HepG2 (cell line): ENCODE measurements around the gene ZFP69B. TPM values are rescaled to one million over a fixed set of nuclear protein-coding genes. Genes with fewer than 3 reads are reported as not detected.

ENCODE experiments used
- BCL6 ChIP-seq: IDR thresholded peaks from 2 replicates; pipeline ENCODE4 v1.6.1; 2016; ENCODE audit warnings: missing genetic modification reagents, missing compliant biosample characterization
- DPF2 ChIP-seq: sonication (generic); formaldehyde crosslinking; IDR thresholded peaks from 2 replicates; pipeline ENCODE4 v1.4.0; 2020; ENCODE audit warnings: mild to moderate bottlenecking, low read depth, missing genetic modification reagents, borderline replicate concordance
- HOXA5 ChIP-seq: sonication (generic); formaldehyde crosslinking; IDR thresholded peaks from 2 replicates; pipeline ENCODE4 v1.4.0; 2020; ENCODE audit warnings: missing genetic modification reagents
- MAFF ChIP-seq: IDR thresholded peaks from 2 replicates; pipeline ENCODE4 v1.6.1; 2011; ENCODE audit warnings: low read depth, low read length, improper control_type of control experiment
- NFIC ChIP-seq: IDR thresholded peaks from 2 replicates; pipeline ENCODE4 v1.6.1; 2012; ENCODE audit warnings: mild to moderate bottlenecking, low read length, inconsistent platforms
- NR2F1 ChIP-seq, 2 experiments: fragments of 450-650 bp in 1 of 2; formaldehyde crosslinking in 1 of 2; IDR thresholded peaks; 2 replicates each; pipeline versions ENCODE4 v1.5.0 to v1.6.1; 2016 to 2020; ENCODE audit warnings: mild to moderate bottlenecking in 1 of 2, missing compliant biosample characterization in 1 of 2, missing genetic modification reagents in 1 of 2, moderate library complexity in 1 of 2
- PCBP1 ChIP-seq: fragments of 200-400 bp; formaldehyde crosslinking; IDR thresholded peaks from 2 replicates; pipeline ENCODE4 v1.6.1; 2017; ENCODE audit warnings: mild to moderate bottlenecking, low read depth, low read length, borderline replicate concordance
- RBM39 ChIP-seq: fragments of 200-400 bp; formaldehyde crosslinking; IDR thresholded peaks from one replicate; pipeline ENCODE4 v1.6.1; 2018; ENCODE audit warnings: antibody characterized with exemption, mild to moderate bottlenecking, low read depth, low read length; ENCODE audit not compliant: poor library complexity, severe bottlenecking
- RELA ChIP-seq: sonication (generic); formaldehyde crosslinking; IDR thresholded peaks from 2 replicates; pipeline ENCODE4 v1.4.0; 2020; ENCODE audit warnings: missing genetic modification reagents
- ZFX ChIP-seq: sonication (generic); formaldehyde crosslinking; IDR thresholded peaks from 2 replicates; pipeline ENCODE4 v1.4.0; 2020; ENCODE audit warnings: mild to moderate bottlenecking, low read depth, missing genetic modification reagents, moderate library complexity
- ZNF331 ChIP-seq: sonication (generic); formaldehyde crosslinking; IDR thresholded peaks from 2 replicates; pipeline ENCODE4 v1.4.0; 2020; ENCODE audit warnings: missing genetic modification reagents
- ZNF619 ChIP-seq: sonication (generic); formaldehyde crosslinking; IDR thresholded peaks from 2 replicates; pipeline ENCODE4 v1.4.0; 2020; ENCODE audit warnings: mild to moderate bottlenecking, missing genetic modification reagents
- ZNF772 ChIP-seq: sonication (generic); formaldehyde crosslinking; IDR thresholded peaks from 2 replicates; pipeline ENCODE4 v1.5.0; 2020; ENCODE audit warnings: mild to moderate bottlenecking, missing genetic modification reagents
- ZNF775 ChIP-seq: sonication (generic); formaldehyde crosslinking; IDR thresholded peaks from 2 replicates; pipeline ENCODE4 v1.4.0; 2020; ENCODE audit warnings: missing genetic modification reagents, mild to moderate bottlenecking, moderate library complexity, borderline replicate concordance
- ZNF782 ChIP-seq: sonication (generic); formaldehyde crosslinking; IDR thresholded peaks from 2 replicates; pipeline ENCODE4 v1.4.0; 2020; ENCODE audit warnings: missing genetic modification reagents, mild to moderate bottlenecking, borderline replicate concordance
- ZNF891 ChIP-seq: sonication (generic); formaldehyde crosslinking; IDR thresholded peaks from 2 replicates; pipeline ENCODE4 v1.5.0; 2020; ENCODE audit warnings: mild to moderate bottlenecking, missing genetic modification reagents
- polyA plus RNA-seq, 8 experiments: library from polyadenylated mRNA; depleted of rRNA in 3 of 8; stranded (reverse) in 7 of 8; unstranded in 1 of 8; fragments of >200 nt; fragmentation: Illumina TruSeq in 4 of 8; extraction: Trizol in 4 of 8; gene quantifications; 2 replicates each; pipeline versions ENCODE4 v1.2.1 to v1.2.3, GENCODE V29; 2011 to 2016; ENCODE audit warnings: low read depth in 4 of 8, missing spikeins in 1 of 8, mixed read lengths in 1 of 8; ENCODE audit not compliant: insufficient read depth in 1 of 8
- total RNA-seq, 5 experiments: library from RNA; depleted of rRNA; stranded (reverse); fragments of >200 nt; fragmentation: Illumina TruSeq; extraction: Trizol; gene quantifications; 2 replicates each; pipeline ENCODE4 v1.2.3, GENCODE V29; 2016; ENCODE audit warnings: low read depth in 1 of 5
- TF ChIP-seq, protein P1 (sequence below): IDR thresholded peaks from 2 replicates; pipeline ENCODE4 v1.6.1; 2012; ENCODE audit warnings: inconsistent platforms
- TF ChIP-seq, protein P2 (sequence below): sonication (generic); formaldehyde crosslinking; IDR thresholded peaks from 2 replicates; pipeline ENCODE4 v1.4.0; 2020; ENCODE audit warnings: missing genetic modification reagents, low read depth, mild to moderate bottlenecking, borderline replicate concordance

ZFP69B gene
- total and polyA plus RNA-seq, 2 of the 13 experiments (the other 11 are each of a cell fraction or from before 2014, with no cell fraction given): 4.6 to 7.7 TPM

DNA sequence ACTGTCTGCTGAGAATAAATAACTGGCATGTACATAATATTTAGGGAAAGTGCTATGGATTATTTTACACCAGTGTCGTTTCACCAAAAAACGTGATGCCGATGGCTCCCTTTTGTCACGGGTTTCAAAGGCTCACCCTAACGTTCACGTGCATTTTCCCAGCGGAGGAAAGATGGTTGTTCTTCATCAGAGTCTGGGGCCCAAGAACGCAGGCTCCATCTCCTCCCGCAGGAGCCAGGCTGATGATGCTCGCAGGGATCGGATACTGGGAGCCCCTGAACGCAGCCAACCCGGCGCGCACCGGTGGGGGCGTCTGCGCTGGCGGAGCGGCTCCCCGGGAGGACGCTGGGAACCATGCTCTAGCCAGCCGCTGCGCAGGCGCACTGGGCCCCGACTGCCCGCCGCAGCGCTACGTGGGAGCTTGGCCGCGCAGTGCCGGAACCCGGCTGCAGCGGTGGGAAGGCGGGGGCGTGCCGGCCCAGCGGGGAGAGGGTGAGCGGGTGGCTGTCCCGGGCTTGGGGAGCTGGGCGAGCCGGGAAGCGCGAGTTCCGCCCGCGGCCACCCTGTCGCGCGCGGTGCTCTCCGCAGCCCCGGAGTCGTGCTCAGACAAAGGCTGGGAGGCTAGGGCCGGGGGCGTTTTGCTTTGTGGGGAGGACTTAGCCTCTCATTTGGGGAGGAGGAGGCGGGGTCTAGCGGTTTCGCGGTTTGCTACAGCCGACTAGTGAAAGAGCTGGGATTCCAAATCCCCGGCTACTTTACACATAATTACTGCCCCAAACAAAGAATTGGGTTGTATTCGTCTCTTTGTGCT, at the start of gene ZFP69B (continued):
- TF ChIP-seq, protein P1, sequence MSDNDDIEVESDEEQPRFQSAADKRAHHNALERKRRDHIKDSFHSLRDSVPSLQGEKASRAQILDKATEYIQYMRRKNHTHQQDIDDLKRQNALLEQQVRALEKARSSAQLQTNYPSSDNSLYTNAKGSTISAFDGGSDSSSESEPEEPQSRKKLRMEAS: peak; percentile 87
- TF ChIP-seq ZNF619 (peak; percentile 72; the same call in 1 of the 2 replicates), ZFX (peak; percentile 77), ZNF891 (CRISPR knock-in tag) (0 out of 2 replicates have a peak, but pooled peaks have one; percentile 34), ZNF782 (peak; percentile 58; the same call in 1 of the 2 replicates), DPF2 (CRISPR knock-in tag) (peak; percentile 25; the same call in 1 of the 2 replicates), PCBP1 (no peak), ZNF331 (peak; percentile 87), RBM39 (peak; percentile 87), BCL6 (CRISPR knock-in tag) (no peak), ZNF772 (peak; percentile 67), MAFF (no peak), HOXA5 (CRISPR knock-in tag) (peak; percentile 22; the same call in 1 of the 2 replicates), ZNF775 (CRISPR knock-in tag) (no peak), NR2F1 (CRISPR knock-in tag; IDR thresholded peaks at IDR 0.05) (no peak), RELA (CRISPR knock-in tag) (no peak), NFIC (no peak)
- TF ChIP-seq, protein P2, sequence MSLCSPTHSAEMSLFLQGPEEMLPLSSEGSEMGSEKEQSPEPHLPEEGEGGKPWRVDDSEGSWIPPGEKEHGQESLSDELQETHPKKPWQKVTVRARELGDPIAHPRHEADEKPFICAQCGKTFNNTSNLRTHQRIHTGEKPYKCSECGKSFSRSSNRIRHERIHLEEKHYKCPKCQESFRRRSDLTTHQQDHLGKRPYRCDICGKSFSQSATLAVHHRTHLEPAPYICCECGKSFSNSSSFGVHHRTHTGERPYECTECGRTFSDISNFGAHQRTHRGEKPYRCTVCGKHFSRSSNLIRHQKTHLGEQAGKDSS: 0 out of 2 replicates have a peak, but pooled peaks have one; percentile 68
